AG10803 (cell line): Measurements from ENCODE around the gene PURA.

Experiments used
- DNase-seq: peaks from one replicate; pipeline ENCODE4 v3.0.0; 2010; ENCODE audit warnings: low read depth
- H3K4me3 ChIP-seq: 2 replicates; pipeline ENCODE4 v1.5.1; 2011; ENCODE audit warnings: mild to moderate bottlenecking, low read length, control low read depth
- CTCF ChIP-seq: conservative IDR thresholded peaks from 2 replicates; pipeline ENCODE4 v1.5.1; 2011; ENCODE audit warnings: mild to moderate bottlenecking, low read length, control low read depth, inconsistent platforms

Gene PURA

DNA sequence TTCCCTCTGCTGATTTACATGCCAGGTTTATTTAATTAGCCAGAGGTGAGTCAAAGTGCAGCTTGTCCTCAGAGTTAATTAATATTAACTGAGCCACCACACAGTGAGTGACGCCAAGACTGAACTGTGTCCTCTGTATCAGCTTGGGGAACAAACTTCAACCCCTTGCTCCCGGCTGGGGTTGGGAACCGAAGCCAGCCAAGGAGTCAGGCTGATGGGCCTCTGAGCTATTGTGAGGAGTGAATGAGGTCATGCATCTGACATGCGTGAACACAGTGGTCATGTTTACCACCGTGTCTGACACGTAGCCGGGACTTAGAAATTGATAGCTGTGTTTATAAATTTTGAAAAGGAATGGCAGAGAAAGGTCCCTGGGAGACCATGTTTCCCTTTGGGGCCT, 28.9 kb downstream of the PURA start:
- H3K4me3 ChIP-seq, result no peak overlapping the region
- DNase-seq, result no peak
- no peak for TF ChIP-seq CTCF

DNA sequence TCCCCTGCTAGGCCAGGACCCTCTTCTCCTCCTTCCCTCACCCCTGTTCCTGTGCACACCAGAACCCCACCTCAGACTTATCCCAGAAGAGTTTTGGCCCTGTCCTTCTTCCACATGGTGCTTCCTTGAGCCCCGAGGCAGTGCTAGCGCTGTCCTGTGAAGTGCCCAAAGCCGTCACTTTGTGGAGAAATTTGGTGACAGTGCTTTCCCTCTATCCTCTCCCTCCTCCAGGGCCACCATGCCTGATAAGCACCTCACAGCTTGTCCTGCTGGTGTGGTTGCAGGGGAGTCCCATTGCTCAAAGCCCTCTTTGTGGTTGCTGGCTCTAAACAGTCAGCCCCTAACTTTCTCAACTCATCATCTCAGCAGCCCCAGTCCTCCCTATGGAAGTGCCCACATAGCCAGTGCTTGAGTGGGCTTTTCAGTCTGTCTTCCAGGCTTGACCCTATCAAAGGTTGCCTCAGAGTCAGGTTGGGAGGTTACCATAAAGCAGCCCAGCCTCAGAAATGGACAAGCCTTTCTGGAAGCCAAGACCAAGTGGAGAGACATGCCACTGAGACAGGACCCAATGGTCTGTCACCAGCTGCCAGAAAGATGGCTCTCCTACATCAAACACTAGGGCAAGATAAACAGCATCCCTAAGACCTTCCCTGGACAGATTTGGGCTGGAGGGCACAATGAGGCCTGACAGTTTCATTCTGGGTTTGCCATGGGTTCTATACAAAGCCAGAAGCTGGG, 29.8 kb downstream of the PURA start:
- DNase-seq, result no peak
- H3K4me3 ChIP-seq, result no peak overlapping the region
- TF ChIP-seq CTCF, result no peak

- no peak for DNase-seq
- TF ChIP-seq CTCF, result no peak
- H3K4me3 ChIP-seq, result no peak overlapping the region
Observed at GRCh38 chr5:140145256-140145655, 31.3 kb downstream of the PURA start.

GRCh38 chr5:140145818-140146522, 32.1 kb downstream of the PURA start:
- peak overlapping the region; percentile 49 for H3K4me3 ChIP-seq
- DNase-seq, result peak; percentile 73
- peak; percentile 37 for TF ChIP-seq CTCF

DNA sequence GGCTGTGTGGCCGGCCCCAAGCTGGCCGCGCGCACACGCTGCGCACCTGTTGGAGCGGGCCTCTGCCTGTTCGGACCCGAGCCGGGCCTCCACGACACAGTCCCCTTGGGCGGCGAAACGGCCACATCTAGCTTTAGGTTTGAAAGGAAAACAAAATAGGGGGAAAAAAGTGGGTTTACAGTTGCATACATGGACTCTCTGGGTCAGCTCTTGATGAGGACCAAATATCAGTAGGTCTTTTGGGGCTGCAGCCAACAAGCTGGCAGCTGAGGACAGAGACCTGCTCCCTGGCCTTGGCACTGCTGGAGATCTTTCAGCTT, 32.6 kb downstream of the PURA start:
- no peak overlapping the region for H3K4me3 ChIP-seq
- no peak for TF ChIP-seq CTCF

GRCh38 chr5:140147460-140147859, 33.6 kb downstream of the PURA start:
- no peak overlapping the region for H3K4me3 ChIP-seq
- TF ChIP-seq CTCF, result no peak
- no peak for DNase-seq

More for the DNA sequence above, 32.6 kb downstream of the PURA start:
- no peak for DNase-seq

GRCh38 chr5:140148508-140148907, 34.6 kb downstream of the PURA start:
- peak; percentile 22 for TF ChIP-seq CTCF
- no peak for DNase-seq
- H3K4me3 ChIP-seq, result no peak overlapping the region
